ENCODE results near the gene RNF152. TPM values are rescaled to one million over a fixed set of nuclear protein-coding genes. Genes with fewer than 3 reads are reported as not detected.

The RNF152 gene
- polyA plus RNA-seq, 1 donor from 2014 or later = 22.9 TPM

GRCh38 chr18:61817086-61817485 lies 75.7 kb downstream of the RNF152 start:
- no peak overlapping the region for H3K4me3 ChIP-seq (ENCODE audit: low read length)
- no peaks in the 10 kb centered on the region for H3F3A ChIP-seq (ENCODE audit: insufficient read depth, low read length, poor library complexity, severe bottlenecking)
- no peak overlapping the region for H2AFZ ChIP-seq (ENCODE audit: low read depth, low read length)
- TF ChIP-seq RAD21 (conservative IDR thresholded peaks at IDR 0.05) (no peak), MXI1 (conservative IDR thresholded peaks at IDR 0.05; ENCODE audit: poor library complexity, severe bottlenecking) (no peak), TAF1 (IDR thresholded peaks at IDR 0.05; ENCODE audit: low read depth) (no peak), EP300 (conservative IDR thresholded peaks at IDR 0.05; ENCODE audit: poor library complexity, severe bottlenecking) (no peak)
- H3K9me3 ChIP-seq (ENCODE audit: low read length) = no peaks in the 10 kb centered on the region
- no peaks in the 10 kb centered on the region for H3K79me2 ChIP-seq (replicated peaks; ENCODE audit: insufficient read depth, low read length)
- H3K4me2 ChIP-seq (ENCODE audit: low read length) = no peak overlapping the region
- H4K20me1 ChIP-seq (ENCODE audit: insufficient read depth) = no peaks in the 10 kb centered on the region
- no peaks in the 10 kb centered on the region for H3K27me3 ChIP-seq (ENCODE audit: insufficient read depth, low read depth, low read length)
- H3K36me3 ChIP-seq (ENCODE audit: insufficient read depth, low read length) = peaks cover 10% of the 10 kb centered on the region
- H3K27ac ChIP-seq (ENCODE audit: low read length) = no peak overlapping the region
- no peak overlapping the region for H3K9ac ChIP-seq (ENCODE audit: low read length)
- H3K9me2 ChIP-seq (ENCODE audit: insufficient read depth, low read length) = no peaks in the 10 kb centered on the region

GRCh38 chr18:61815885-61816470 lies 76.8 kb downstream of the RNF152 start:
- TF ChIP-seq REST (IDR thresholded peaks at IDR 0.05; ENCODE audit: borderline replicate concordance) (no peak), EZH2 (IDR thresholded peaks at IDR 0.05; ENCODE audit: borderline replicate concordance, insufficient read depth, low read length, poor library complexity, severe bottlenecking) (no peak), CTCF (IDR thresholded peaks at IDR 0.05; ENCODE audit: poor library complexity, severe bottlenecking) (no peak), TAF1 (IDR thresholded peaks at IDR 0.05; ENCODE audit: low read depth) (no peak), MXI1 (conservative IDR thresholded peaks at IDR 0.05; ENCODE audit: poor library complexity, severe bottlenecking) (no peak), EP300 (conservative IDR thresholded peaks at IDR 0.05; ENCODE audit: poor library complexity, severe bottlenecking) (no peak), SMC3 (conservative IDR thresholded peaks at IDR 0.05; ENCODE audit: poor library complexity) (no peak), RAD21 (conservative IDR thresholded peaks at IDR 0.05) (no peak), POLR2AphosphoS5 (IDR thresholded peaks at IDR 0.05) (no peak)
- H3K36me3 ChIP-seq (ENCODE audit: insufficient read depth, low read length) = peaks cover 10% of the 10 kb centered on the region
- no peaks in the 10 kb centered on the region for H4K20me1 ChIP-seq (ENCODE audit: insufficient read depth)
- no peak overlapping the region for H2AFZ ChIP-seq (ENCODE audit: low read depth, low read length)
- H3K4me3 ChIP-seq (ENCODE audit: low read length) = no peak overlapping the region
- H3K4me2 ChIP-seq (ENCODE audit: low read length) = no peak overlapping the region
- no peaks in the 10 kb centered on the region for H3K27me3 ChIP-seq (ENCODE audit: insufficient read depth, low read depth, low read length)
- no peaks in the 10 kb centered on the region for H3K9me2 ChIP-seq (ENCODE audit: insufficient read depth, low read length)
- H3K79me2 ChIP-seq (replicated peaks; ENCODE audit: insufficient read depth, low read length) = no peaks in the 10 kb centered on the region
- no peak overlapping the region for H3K27ac ChIP-seq (ENCODE audit: low read length)
- H3K9me3 ChIP-seq (ENCODE audit: low read length) = no peaks in the 10 kb centered on the region
- H3F3A ChIP-seq (ENCODE audit: insufficient read depth, low read length, poor library complexity, severe bottlenecking) = no peaks in the 10 kb centered on the region
- no peak overlapping the region for H3K9ac ChIP-seq (ENCODE audit: low read length)
